GM06990 (cell line): ENCODE results near the gene PHLPP1.

Source experiments
- DNase-seq: peaks from one replicate; pipeline ENCODE4 v3.0.0-alpha.2; 2011; ENCODE audit not compliant: insufficient read length; ENCODE audit errors: extremely low read depth
- H3K27me3 ChIP-seq: replicated peaks from 2 replicates; pipeline ENCODE4 v1.6.0; 2011; ENCODE audit warnings: low read length; ENCODE audit not compliant: control insufficient read depth, insufficient read depth
- H3K36me3 ChIP-seq: 2 replicates; pipeline ENCODE4 v1.5.1; 2011; ENCODE audit warnings: low read length; ENCODE audit not compliant: control insufficient read depth, insufficient read depth
- H3K4me3 ChIP-seq: replicated peaks from 2 replicates; pipeline ENCODE4 v1.5.1; 2011; ENCODE audit warnings: low read depth, mild to moderate bottlenecking, control low read depth, low read length
- TF ChIP-seq, protein P1 (sequence below): IDR thresholded peaks from 2 replicates; pipeline ENCODE4 v1.5.1; 2011; ENCODE audit warnings: low read length, control low read depth, mild to moderate bottlenecking, inconsistent platforms; ENCODE audit not compliant: insufficient read depth, poor library complexity, severe bottlenecking

The PHLPP1 gene

DNA sequence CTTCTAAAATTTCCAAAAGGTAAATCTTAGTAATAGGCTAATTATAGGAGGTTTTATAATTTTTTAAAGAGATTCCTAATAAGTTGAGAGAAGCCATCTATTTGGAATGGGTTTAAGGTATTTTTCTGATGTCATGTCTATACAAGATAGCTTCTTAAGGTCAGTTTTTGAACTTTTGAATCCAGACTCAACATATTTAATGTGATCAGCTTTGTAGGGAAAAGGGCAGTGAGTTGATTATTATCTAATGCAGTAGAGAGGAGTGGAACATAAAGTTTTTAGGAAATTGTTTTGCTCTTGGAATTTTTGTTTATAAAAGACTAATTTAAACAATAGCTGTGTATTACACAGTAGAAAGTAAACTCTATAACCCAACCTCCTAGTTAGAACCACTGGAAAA lies 96.3 kb downstream of the PHLPP1 start:
- Histone ChIP-seq H3K27me3 (no peaks in the 10 kb centered on the region), H3K4me3 (no peak overlapping the region), H3K36me3 (no peaks in the 10 kb centered on the region)
- TF ChIP-seq, protein P1, sequence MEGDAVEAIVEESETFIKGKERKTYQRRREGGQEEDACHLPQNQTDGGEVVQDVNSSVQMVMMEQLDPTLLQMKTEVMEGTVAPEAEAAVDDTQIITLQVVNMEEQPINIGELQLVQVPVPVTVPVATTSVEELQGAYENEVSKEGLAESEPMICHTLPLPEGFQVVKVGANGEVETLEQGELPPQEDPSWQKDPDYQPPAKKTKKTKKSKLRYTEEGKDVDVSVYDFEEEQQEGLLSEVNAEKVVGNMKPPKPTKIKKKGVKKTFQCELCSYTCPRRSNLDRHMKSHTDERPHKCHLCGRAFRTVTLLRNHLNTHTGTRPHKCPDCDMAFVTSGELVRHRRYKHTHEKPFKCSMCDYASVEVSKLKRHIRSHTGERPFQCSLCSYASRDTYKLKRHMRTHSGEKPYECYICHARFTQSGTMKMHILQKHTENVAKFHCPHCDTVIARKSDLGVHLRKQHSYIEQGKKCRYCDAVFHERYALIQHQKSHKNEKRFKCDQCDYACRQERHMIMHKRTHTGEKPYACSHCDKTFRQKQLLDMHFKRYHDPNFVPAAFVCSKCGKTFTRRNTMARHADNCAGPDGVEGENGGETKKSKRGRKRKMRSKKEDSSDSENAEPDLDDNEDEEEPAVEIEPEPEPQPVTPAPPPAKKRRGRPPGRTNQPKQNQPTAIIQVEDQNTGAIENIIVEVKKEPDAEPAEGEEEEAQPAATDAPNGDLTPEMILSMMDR, result no peak
- no peak for DNase-seq

DNA sequence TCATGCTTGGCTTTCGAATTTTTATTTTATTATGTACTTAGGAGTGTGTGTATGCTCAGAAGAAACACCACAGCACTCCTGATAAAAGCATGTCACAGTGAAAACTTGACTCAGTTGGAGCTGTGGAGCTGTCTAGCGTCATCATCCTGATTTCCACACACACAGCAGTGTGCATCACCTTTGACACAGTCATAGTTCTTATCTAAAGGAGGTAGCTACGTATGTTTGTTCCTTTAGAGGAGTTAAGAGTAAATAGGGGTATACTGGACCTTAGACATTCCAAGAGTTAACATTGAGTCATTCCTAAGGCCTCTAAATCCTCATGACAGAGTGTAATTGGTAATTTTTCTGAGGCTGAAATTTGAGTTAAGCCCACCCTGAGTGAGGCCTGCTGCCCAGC lies 96.9 kb downstream of the PHLPP1 start:
- Histone ChIP-seq H3K27me3 (no peaks in the 10 kb centered on the region), H3K36me3 (no peaks in the 10 kb centered on the region), H3K4me3 (no peak overlapping the region)
- TF ChIP-seq, protein P1, result no peak
- DNase-seq, result no peak

DNA sequence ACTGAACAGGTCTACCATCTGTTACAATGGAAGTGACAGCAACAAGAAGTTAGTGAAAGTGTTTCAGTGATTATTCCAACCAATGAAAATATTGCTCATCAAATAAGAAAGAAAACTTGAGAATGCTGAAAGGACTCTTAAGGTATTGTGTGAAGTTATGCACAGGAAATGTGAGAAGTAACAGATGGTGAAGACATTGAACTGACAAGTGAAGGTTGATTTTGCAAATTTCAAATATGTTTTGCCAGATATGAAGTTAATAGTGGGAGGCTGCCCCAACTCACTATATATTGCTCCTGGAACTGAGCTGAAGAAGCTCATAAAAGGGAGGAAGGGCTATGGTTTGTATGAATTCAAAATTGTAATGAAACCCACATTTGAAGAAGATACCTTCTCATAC lies 97.5 kb downstream of the PHLPP1 start:
- Histone ChIP-seq H3K27me3 (no peaks in the 10 kb centered on the region), H3K4me3 (no peak overlapping the region), H3K36me3 (no peaks in the 10 kb centered on the region)
- no peak for DNase-seq
- TF ChIP-seq, protein P1, result no peak

DNA sequence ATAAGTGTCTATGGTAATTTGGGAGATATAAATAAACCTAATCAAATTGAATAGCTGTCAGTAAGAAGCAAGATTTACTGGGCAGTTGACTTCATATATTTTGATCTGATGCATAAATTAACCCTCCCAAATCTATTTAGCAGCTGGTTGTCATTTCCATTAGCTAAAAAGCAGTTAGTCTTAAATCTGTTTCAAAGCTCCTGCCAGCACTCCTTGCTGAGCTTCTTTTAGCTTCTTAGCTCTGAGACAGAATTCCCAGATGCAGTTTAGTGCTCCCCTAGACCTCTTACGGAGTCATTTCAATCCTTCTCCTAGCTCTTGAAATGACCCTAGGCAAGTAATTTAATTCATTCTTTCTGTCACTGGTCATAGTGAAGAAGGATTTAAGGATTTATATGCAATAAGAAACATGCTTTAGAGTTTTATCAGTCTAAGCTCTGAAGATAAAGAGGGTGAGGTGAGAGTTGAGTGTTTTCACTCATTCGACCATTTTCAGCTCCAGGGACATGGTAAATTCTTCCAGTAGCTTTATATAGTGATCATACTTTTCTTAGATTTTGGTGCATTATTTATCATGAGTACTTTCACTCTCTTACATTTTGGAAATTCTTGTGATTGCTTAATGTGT lies 98.9 kb downstream of the PHLPP1 start:
- Histone ChIP-seq H3K4me3 (no peak overlapping the region), H3K36me3 (no peaks in the 10 kb centered on the region), H3K27me3 (no peaks in the 10 kb centered on the region)
- TF ChIP-seq, protein P1, result no peak
- DNase-seq, result no peak

DNA sequence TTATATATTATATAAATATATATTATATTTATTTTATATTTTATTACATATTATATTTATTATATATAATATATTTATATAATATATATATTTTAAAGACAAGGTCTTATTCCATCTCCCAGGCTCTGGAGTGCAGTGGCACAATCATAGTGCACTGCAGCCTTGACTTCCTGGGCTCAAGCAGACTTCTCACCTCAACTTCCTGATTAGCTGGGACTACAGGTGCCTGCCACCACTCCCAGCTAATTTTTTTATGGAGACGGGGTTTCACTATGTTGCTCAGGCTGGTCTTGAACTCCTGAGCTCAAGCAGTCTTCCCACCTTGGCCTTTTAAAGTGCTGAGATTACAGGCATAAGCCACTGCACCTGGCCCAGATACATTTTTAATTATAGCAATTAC lies 110.0 kb downstream of the PHLPP1 start:
- H3K36me3 ChIP-seq, result no peaks in the 10 kb centered on the region
- H3K27me3 ChIP-seq, result no peaks in the 10 kb centered on the region
- H3K4me3 ChIP-seq, result no peak overlapping the region
- DNase-seq, result no peak
- TF ChIP-seq, protein P1, result no peak

DNA sequence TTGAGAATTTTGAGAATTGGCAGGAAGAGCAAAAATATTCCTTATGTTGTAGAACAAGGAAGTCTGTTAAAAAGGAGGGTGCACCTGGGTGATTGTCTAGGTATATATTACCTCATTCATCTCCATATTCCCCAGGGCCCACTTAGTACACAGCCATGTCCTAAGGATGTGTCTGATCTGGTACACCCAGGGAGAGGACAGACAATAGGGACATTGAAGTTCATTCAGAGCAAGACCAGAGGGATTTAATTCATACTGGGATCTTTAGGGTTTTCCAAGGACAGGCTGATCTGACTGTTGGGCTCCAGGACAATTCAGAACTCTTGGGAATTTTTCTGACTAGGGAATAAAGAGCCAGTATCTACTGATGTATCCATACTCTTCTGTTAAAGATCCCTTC lies 112.1 kb downstream of the PHLPP1 start:
- no peak overlapping the region for H3K4me3 ChIP-seq
- DNase-seq, result no peak
- H3K27me3 ChIP-seq, result no peaks in the 10 kb centered on the region
- no peaks in the 10 kb centered on the region for H3K36me3 ChIP-seq
- TF ChIP-seq, protein P1, result no peak
